Muscle layer of colon (tissue), 2 donors: ENCODE data around the gene SLC25A22.

Source experiments
- H3K27ac ChIP-seq: one replicate; pipeline ENCODE4 v1.7.0; 2013; ENCODE audit warnings: low read depth, mild to moderate bottlenecking, low read length, moderate library complexity
- H3K27me3 ChIP-seq, 2 donors: one replicate each; pipeline ENCODE4 v1.7.0; 2013; ENCODE audit warnings: low read length in 2 of 2, mild to moderate bottlenecking in 2 of 2; ENCODE audit not compliant: insufficient read depth in 2 of 2, control insufficient read depth in 1 of 2
- H3K36me3 ChIP-seq: one replicate; pipeline ENCODE4 v1.7.0; 2013; ENCODE audit warnings: mild to moderate bottlenecking, low read length; ENCODE audit not compliant: insufficient read depth
- H3K4me1 ChIP-seq: one replicate; pipeline ENCODE4 v1.7.0; 2013; ENCODE audit warnings: mild to moderate bottlenecking, low read length; ENCODE audit not compliant: insufficient read depth
- H3K4me3 ChIP-seq, 2 donors: one replicate each; pipeline ENCODE4 v1.7.0; 2013; ENCODE audit warnings: low read length in 2 of 2, low read depth in 1 of 2, mild to moderate bottlenecking in 1 of 2, moderate library complexity in 1 of 2
- H3K9ac ChIP-seq: one replicate; pipeline ENCODE4 v1.7.0; 2013; ENCODE audit warnings: low read length
- H3K9me3 ChIP-seq: one replicate; pipeline ENCODE4 v1.7.0; 2013; ENCODE audit warnings: mild to moderate bottlenecking, low read length
- donor health status: abdominal sarcoma.
- donor health status: Adenocarcinoma of cecum.

The SLC25A22 gene

DNA sequence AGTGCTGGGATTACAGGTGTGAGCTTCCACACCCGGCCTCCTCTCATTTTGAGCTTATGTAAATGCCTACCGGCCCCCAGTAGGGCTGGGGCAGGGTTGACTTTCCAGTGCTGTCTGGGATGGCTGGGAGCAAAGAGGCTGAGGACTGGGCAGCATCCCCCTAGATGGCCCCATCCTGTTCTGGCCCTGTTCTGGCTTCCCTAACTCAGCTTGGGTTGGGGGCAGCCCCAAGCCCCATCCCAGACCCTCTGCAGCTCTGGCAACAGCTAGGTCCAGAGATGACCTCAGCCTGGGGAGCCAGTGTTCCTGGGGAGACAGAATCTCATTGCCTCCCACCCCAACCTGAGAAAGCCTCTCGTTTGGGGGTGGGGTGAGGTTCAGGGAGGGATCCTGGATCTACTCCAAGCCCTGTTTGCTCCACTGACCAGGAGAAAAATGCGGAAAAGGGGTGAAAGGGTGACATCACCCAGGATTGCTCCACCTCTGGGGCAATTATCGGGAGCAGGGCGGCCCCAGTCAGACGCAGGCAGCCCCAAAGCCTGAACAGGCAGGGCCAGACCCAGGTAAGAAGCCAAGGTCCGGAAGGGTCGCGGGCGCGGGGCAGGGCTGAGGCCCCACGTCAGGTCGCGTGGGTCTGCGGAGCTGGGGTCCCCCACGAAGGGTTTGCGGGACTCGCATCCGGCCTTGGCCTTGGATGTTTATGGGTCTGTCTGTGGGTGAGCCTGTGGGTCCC, 20.5 kb upstream of the SLC25A22 start, which contains the start of gene PNPLA2:
Gene PNPLA2 (plus strand): TSS at position 519 of the 733 bp plus-strand sequence. CDS start 805 bp downstream, outside the sequence.
- Histone ChIP-seq H3K36me3 (no peaks in the 10 kb centered on the region), H3K27ac (peak within 1 kb of the TSS; percentile 93), H3K4me1 (peaks cover 22% of the 10 kb centered on the region), H3K4me3 (peak within 1 kb of the TSS; percentile 77 to 81), H3K9me3 (no peaks in the 10 kb centered on the region), H3K27me3 (no peaks in the 10 kb centered on the region), H3K9ac (peak within 1 kb of the TSS; percentile 68)

GRCh38 chr11:816433-816779, 18.3 kb upstream of the SLC25A22 start:
- H3K4me3 ChIP-seq = no peak overlapping the region
- no peaks in the 10 kb centered on the region for H3K9me3 ChIP-seq
- H3K27ac ChIP-seq = no peak overlapping the region
- no peaks in the 10 kb centered on the region for H3K27me3 ChIP-seq
- peaks cover 20% of the 10 kb centered on the region for H3K36me3 ChIP-seq
- peaks cover 22% of the 10 kb centered on the region for H3K4me1 ChIP-seq
- H3K9ac ChIP-seq = no peak overlapping the region

- Histone ChIP-seq H3K4me1 (peaks cover 22% of the 10 kb centered on the region), H3K4me3 (no peak overlapping the region), H3K9ac (no peak overlapping the region), H3K36me3 (peaks cover 26% of the 10 kb centered on the region), H3K27ac (no peak overlapping the region), H3K27me3 (no peaks in the 10 kb centered on the region), H3K9me3 (no peaks in the 10 kb centered on the region)
Measured at GRCh38 chr11:815675-816432, 17.8 kb upstream of the SLC25A22 start.

DNA sequence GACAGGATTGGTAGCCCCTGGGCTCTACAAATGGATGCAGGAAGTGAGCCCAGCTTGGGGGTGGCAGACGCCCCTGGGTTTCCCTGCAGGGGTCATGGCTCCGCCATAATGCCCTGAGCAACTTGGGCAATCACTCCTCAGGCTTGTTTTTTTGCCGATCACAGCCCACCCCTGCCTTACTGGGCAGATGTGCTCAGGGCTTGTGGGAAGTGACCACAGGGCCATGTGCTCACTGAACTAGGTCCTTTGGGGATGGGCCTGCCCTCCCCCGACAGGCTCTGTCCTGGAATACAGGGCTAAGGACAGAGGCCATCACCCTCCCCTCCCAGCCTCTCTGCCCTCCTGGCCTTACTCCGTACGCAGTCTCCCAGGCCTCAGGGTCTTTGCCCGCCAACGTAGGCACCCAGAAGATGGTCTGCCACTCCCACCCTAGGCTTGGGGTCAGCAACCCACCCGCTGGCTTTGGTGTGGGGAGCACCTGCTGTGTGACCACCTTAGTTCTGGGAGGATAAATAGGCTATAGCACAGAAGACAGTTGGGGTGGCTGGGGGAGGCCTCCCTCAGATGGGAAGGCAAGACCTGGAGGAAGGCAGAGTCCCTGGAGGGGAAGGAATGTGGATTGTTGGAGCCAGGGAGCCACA, 15.5 kb upstream of the SLC25A22 start:
- Histone ChIP-seq H3K4me3 (no peak overlapping the region), H3K9me3 (no peaks in the 10 kb centered on the region), H3K36me3 (peaks cover 26% of the 10 kb centered on the region), H3K4me1 (peaks cover 22% of the 10 kb centered on the region), H3K27me3 (no peaks in the 10 kb centered on the region), H3K27ac (no peak overlapping the region), H3K9ac (no peak overlapping the region)

GRCh38 chr11:813072-813455, 15.0 kb upstream of the SLC25A22 start:
- Histone ChIP-seq H3K4me3 (no peak overlapping the region), H3K27me3 (no peaks in the 10 kb centered on the region), H3K27ac (no peak overlapping the region), H3K4me1 (peaks cover 22% of the 10 kb centered on the region), H3K36me3 (peaks cover 26% of the 10 kb centered on the region), H3K9ac (no peak overlapping the region), H3K9me3 (no peaks in the 10 kb centered on the region)

DNA sequence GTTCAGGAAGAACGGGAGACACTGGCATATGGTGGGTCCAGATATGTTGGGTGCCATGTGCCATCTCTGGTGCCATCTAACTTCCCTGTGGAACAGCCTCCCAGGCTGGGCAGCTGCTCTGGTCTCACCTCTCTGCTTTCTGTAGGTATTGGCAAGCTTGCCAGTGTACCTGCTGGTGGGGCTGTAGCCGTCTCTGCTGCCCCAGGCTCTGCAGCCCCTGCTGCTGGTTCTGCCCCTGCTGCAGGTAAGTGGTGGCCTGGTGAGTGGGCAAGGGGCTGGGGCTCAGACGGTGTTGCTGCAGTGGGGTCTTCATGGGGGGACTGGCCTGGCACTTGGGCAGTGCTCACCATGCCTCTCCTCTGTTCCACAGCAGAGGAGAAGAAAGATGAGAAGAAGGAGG, 14.3 kb upstream of the SLC25A22 start:
- Histone ChIP-seq H3K9ac (no peak overlapping the region), H3K27ac (no peak overlapping the region)

DNA sequence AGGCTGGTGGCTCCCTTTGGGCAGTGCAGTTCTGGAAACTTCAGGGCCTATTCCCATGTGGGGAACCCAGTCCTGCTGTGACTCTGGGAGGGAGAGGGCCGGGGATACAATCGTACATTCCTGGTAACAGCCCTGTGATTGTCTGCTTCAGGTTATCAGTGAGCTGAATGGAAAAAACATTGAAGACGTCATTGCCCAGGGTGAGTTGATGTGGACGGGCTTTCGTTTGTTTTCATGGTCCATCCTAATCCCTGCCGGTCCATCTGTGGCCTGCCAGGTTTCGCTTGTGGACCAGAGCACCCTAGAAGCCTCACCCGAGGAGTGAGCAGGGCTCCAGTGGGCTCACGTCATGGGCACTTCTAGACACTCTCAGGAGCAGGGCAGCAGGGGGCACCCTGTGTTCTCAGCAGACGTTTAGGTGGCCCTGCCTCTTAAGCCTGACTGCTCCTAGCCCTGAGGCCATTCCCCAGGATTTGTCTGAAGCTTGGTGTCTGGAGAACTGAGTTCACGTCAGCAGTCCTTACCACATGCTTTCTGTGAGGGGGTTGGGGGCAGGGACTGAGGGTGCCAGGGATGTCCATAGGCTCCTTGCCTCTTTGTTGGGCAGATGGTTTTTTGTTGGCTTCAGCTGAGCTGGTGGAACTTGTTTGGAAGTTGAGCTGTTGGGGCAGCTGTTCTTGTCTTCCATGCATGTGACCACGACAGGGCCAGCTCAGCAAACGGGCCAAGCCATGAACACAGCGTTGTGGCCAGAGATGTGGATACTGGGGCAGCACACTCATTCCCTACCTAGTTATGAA, 13.6 kb upstream of the SLC25A22 start:
- Histone ChIP-seq H3K4me1 (peaks cover 22% of the 10 kb centered on the region), H3K27me3 (no peaks in the 10 kb centered on the region), H3K4me3 (no peak overlapping the region), H3K27ac (no peak overlapping the region), H3K9me3 (no peaks in the 10 kb centered on the region), H3K9ac (peak overlapping the region; percentile 98), H3K36me3 (peaks cover 26% of the 10 kb centered on the region)

More for the DNA sequence above, 14.3 kb upstream of the SLC25A22 start:
- Histone ChIP-seq H3K9me3 (no peaks in the 10 kb centered on the region), H3K4me3 (no peak overlapping the region), H3K4me1 (peaks cover 22% of the 10 kb centered on the region), H3K36me3 (peaks cover 26% of the 10 kb centered on the region), H3K27me3 (no peaks in the 10 kb centered on the region)

DNA sequence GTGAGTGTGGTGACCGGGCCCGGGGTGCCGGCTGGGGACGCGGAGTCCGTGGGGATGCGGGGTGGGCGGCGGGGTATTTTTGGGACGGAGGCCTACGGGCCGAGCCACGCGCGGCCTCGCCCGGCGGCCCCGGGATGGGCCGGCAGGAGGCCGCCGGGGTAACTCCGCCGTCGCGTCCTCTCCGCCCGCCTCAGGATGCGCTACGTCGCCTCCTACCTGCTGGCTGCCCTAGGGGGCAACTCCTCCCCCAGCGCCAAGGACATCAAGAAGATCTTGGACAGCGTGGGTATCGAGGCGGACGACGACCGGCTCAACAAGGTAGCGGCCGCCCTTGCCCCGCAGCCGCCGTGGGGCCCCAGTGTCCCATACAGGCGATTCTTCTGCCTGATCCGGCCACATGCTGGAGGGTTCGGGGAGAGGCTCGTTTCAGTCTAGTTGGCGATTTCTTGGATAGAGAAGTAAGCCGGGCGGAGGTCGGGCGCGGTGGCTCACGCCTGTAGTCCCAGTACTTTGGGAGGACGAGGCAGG, 12.0 kb upstream of the SLC25A22 start:
- no peaks in the 10 kb centered on the region for H3K27me3 ChIP-seq
- H3K36me3 ChIP-seq = peaks cover 26% of the 10 kb centered on the region
- H3K9ac ChIP-seq = peak overlapping the region; percentile 98
- peaks cover 22% of the 10 kb centered on the region for H3K4me1 ChIP-seq
- peak overlapping the region; percentile 89 for H3K27ac ChIP-seq
- H3K9me3 ChIP-seq = no peaks in the 10 kb centered on the region
- peak overlapping the region; percentile 78 to 82 for H3K4me3 ChIP-seq

GRCh38 chr11:809287-810039, 11.4 kb upstream of the SLC25A22 start, which contains the start of gene RPLP2:
TSS of gene RPLP2 (plus strand) at chr11:809967. CDS start at chr11:810235, 268 bp downstream.
- Histone ChIP-seq H3K4me1 (peaks cover 26% of the 10 kb centered on the region), H3K9ac (peak within 1 kb of the TSS; percentile 98), H3K9me3 (no peaks in the 10 kb centered on the region), H3K27me3 (no peaks in the 10 kb centered on the region), H3K4me3 (peak within 1 kb of the TSS; percentile 78 to 82), H3K27ac (peak within 1 kb of the TSS; percentile 89), H3K36me3 (peaks cover 26% of the 10 kb centered on the region)
